GM18526 (cell line): ENCODE measurements around the gene MYH15.

Experiments
- POLR2A ChIP-seq: IDR thresholded peaks from 3 replicates; pipeline ENCODE4 v1.6.1; 2011; ENCODE audit not compliant: insufficient read length; ENCODE audit errors: extremely low read depth

MYH15 gene

DNA sequence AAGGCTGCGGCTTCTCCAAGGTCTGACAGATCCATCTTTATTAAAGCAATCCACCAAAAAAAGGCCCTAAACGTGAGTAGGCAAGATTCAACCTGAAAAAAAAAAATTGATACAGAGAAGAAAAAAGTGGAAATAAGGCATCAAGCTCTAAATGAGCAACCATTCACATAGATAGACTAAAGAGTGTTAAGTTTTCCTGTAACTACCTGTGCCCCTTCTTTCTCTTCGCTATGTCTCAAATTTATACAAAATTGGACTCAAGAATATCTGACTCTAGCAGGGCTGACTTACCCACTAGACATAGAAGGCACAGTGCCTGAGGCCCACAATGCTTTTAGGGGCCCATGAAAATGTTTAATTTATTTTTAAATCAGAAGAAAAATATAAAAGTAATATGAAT lies at the start of gene MYH15:
Gene MYH15, minus strand, starts transcription at position 101 of the 400 bp plus-strand sequence. Its CDS starts 66 bp downstream, at position 35.
- TF ChIP-seq POLR2A: no peak

DNA sequence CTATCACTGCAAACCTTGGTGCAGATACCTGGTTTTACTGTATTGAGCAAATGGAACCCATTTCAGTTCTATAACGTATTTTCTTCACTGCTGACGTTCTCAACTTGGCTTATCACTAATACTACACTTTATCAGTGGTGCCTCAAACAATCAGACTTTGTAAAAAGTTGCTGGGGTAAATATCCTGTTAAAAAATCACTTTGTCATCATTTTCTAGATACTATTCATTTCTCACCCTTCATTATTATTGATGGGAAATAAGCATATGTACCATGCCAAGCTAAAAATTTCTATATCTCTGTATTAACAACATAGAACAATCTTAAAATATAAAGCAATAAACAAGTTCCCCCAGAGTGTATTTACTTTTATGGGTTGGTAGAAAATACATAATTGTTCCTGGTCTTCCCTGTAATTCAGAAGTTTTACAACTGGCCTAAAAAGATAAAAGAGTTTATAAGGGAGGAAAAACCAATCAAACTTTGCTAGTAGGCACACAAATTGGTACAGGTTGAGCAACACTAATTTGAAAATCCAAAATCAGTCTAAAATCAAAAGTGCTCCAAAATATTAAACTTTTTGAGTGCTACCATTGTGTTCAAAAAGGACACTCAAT lies 45.7 kb upstream of the MYH15 start:
- TF ChIP-seq POLR2A: no peak

DNA sequence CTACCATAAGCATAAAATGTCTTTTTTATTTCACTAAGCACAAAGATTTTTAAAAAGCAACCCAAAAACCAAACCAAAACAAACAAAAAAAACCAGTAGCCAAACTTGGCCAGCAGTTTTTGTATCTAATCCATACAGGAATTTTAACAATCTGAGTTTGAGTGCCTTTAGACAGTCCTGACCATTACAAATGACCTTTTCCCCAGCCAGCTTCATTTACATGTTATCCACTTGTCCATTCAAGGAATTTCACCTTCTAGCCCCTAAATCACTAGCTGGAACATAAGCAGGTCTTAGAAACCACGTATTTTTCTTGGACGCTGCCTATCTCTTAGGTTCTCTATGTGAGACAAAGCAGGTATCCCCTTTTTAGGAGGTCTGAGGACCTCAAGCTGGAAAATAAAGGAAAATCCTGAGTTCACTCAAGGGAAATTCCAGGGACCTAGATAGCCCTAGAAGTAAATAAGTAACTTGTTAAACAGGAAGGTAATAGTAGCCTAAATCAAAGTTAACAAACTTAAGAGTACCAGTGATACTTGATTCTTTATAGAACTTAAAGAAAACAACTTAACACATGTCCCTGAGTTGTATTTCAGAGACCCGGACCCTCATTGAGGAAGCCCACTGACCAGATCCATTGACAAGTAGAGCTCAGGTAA lies 44.6 kb upstream of the MYH15 start:
- no peak for TF ChIP-seq POLR2A

- TF ChIP-seq POLR2A: no peak
Observed at GRCh38 chr3:108554229-108554628, 43.8 kb upstream of the MYH15 start.

DNA sequence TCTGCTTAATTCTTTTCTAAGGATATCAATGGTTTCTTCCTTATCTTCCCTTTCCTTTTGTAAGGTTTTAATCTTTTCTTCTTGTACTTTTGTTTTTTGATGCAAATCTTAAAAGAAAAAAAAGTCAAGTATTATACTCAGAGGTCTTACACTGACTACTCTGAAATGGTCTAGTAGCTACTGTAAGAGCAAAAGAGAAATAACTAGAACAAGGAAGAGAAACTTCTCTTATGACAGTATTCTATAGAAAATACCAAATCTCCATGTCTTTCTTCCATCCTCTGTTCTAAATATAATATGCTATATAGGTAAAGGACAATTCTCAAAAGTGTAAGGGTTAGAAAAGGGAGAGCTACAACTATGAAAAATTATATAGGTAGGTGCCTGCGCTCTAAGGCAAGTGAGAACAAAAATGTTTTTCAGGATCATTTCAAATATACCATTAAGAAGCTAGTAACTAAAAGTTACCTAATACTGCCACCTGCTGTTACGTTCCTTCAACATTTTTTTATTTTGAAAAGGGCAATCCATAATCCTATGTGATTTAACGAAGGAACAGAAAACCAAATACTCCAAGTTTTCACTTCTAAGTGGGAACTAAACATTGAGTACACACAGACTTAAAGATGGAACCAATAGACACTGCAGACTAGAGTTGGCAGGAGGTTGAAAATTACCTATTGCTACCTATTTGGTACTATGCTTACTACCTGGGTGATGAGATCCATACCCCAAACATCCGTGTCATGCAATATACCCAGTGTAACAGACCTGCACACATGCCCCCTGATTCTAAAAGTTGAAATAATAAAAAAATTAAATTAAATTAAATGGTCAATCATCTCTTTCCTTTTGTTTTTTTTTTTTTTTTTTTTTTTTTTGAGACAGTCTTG lies 42.1 kb upstream of the MYH15 start:
- no peak for TF ChIP-seq POLR2A

DNA sequence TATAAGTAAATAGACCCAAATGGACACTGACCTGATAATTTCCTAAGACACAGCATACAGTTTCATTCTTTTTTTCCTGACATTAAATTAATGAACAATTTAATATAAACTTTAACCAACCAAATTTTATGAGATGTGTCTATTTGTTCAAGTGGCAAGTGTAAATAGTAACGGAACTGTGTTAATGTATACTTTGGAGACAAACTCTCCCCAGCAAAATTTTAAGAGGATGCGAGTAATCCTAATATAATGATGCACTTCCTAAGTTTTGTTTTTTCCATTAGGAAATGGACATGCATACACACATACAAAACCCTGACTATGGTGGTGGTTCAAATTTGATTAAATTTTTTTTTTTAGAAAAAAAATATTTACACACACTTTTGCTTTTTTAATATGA lies 38.5 kb upstream of the MYH15 start:
- TF ChIP-seq POLR2A: no peak

GRCh38 chr3:108548304-108548703 lies 37.9 kb upstream of the MYH15 start:
- TF ChIP-seq POLR2A: no peak

GRCh38 chr3:108546692-108547091 lies 36.3 kb upstream of the MYH15 start:
- no peak for TF ChIP-seq POLR2A

DNA sequence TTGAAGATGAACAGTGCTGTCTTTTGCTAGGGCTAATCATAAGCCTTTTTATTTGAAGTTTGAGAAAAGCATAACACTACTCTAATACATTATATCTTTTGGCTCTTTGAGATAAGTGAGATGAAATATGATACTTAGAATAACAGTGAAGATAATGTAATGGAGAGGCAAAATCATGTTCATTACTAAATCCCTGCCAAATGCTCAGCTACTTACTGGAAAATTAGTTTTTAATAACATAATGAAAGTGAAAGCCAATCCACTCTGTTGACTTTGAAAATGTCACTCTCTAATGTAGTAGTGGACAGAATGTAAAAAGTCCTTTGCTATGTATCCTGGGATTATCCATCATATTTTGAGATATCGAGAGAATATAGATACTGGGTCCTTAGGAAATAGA lies 35.9 kb upstream of the MYH15 start:
- no peak for TF ChIP-seq POLR2A

DNA sequence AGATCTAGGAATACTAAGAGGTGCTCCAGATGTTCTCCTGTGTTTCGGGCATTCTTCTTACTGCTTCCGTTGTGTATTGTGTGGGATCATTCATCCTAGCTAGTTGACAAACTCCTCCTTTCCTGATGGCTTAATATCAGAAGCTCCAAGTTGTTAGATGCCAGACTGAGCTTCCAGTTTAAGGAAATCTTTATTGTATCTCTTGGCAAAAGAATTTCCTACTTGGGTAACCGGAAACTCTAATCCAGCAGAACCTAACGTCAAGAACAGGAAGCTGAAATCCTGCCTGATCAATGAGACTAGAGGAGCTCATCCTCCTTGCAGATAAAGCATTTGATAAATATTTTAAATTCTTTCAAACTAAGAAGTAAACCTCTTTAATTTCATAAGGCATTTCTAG lies 27.7 kb upstream of the MYH15 start:
- no peak for TF ChIP-seq POLR2A

GRCh38 chr3:108528459-108529252 lies 18.3 kb upstream of the MYH15 start:
- TF ChIP-seq POLR2A: no peak

GRCh38 chr3:108527817-108528216 lies 17.4 kb upstream of the MYH15 start:
- no peak for TF ChIP-seq POLR2A

GRCh38 chr3:108527109-108527508 lies 16.7 kb upstream of the MYH15 start:
- no peak for TF ChIP-seq POLR2A

GRCh38 chr3:108525971-108526370 lies 15.6 kb upstream of the MYH15 start:
- no peak for TF ChIP-seq POLR2A

- TF ChIP-seq POLR2A: no peak
Observed at GRCh38 chr3:108525256-108525655, 14.9 kb upstream of the MYH15 start.
